GM12873 (cell line): ENCODE measurements around the gene TGM4.

Experiments used
- TF ChIP-seq, protein P1 (sequence below): IDR thresholded peaks from 2 replicates; pipeline ENCODE4 v1.5.1; 2012; ENCODE audit warnings: low read depth, mild to moderate bottlenecking, moderate library complexity, low read length, control low read depth; ENCODE audit not compliant: insufficient read depth; ENCODE audit errors: missing control alignments

TGM4 gene

DNA sequence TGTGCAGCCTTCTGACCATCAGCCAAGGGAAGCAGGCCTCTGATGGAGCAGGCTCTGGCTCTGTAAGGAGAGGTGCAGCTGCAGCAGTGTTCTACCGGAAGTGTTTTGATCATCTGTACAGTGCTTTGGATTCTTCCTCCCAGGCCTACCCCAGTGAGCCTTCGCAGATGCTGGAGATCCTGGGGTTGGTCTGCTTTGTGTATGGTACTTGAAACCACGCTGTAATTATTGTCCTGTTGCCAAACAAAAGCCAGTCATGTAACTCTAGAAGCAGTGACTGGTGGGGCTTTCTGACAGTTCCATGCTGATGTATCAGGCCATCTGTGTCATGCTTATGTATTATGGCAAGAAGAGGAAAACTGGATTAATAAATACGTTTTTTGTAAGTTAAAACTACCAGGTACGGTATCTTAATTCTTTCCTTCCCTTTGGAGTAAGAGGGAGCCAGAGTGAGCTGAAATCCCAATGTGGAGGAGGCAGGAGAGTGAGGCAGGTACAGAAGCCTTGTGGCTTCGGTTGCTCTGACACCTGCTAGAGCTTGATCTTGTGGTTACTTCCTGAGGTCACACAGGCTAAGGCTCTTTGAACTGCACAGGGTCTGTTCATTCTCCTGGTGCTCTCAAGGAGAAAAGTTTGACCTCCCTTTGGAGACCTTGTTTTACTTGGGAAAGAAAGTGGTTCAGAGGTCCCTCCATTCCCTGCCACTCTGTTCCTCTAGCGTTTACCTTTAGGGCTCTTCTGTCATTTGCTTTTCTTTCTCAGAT is 9.0 kb upstream of the TGM4 start:
- TF ChIP-seq, protein P1, sequence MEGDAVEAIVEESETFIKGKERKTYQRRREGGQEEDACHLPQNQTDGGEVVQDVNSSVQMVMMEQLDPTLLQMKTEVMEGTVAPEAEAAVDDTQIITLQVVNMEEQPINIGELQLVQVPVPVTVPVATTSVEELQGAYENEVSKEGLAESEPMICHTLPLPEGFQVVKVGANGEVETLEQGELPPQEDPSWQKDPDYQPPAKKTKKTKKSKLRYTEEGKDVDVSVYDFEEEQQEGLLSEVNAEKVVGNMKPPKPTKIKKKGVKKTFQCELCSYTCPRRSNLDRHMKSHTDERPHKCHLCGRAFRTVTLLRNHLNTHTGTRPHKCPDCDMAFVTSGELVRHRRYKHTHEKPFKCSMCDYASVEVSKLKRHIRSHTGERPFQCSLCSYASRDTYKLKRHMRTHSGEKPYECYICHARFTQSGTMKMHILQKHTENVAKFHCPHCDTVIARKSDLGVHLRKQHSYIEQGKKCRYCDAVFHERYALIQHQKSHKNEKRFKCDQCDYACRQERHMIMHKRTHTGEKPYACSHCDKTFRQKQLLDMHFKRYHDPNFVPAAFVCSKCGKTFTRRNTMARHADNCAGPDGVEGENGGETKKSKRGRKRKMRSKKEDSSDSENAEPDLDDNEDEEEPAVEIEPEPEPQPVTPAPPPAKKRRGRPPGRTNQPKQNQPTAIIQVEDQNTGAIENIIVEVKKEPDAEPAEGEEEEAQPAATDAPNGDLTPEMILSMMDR = no peak

DNA sequence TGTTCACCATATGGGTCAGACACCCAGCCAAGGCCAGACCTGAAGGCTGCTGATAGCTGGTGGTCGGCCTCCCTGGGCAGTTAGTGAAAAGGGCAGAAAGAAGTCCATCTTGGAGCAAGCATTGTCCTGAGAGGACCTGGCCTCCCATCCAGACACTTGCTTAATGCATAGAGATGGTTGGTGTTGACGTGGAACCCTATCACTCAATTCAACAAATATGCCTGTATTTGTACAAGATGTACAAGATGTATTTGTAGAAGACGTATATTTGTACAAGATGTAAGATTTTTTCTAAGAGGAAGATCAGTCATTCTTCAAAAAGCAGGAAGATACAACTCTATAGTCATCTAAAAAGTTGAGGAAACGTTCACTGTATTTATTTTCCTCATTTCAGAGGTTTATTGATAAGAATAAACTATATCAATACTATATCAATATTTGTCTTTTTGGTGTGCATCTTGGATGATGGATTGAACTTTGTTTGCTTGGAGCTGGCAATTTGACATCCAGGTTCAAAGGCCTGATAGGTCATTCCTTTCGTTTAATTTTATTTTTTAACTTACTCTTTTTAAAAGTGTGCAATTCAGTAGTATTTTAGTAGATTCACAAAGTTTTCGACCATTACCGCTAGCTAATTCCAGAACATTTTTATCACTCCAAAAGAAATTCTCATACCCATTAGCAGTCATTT is 6.8 kb upstream of the TGM4 start:
- TF ChIP-seq, protein P1 = no peak

DNA sequence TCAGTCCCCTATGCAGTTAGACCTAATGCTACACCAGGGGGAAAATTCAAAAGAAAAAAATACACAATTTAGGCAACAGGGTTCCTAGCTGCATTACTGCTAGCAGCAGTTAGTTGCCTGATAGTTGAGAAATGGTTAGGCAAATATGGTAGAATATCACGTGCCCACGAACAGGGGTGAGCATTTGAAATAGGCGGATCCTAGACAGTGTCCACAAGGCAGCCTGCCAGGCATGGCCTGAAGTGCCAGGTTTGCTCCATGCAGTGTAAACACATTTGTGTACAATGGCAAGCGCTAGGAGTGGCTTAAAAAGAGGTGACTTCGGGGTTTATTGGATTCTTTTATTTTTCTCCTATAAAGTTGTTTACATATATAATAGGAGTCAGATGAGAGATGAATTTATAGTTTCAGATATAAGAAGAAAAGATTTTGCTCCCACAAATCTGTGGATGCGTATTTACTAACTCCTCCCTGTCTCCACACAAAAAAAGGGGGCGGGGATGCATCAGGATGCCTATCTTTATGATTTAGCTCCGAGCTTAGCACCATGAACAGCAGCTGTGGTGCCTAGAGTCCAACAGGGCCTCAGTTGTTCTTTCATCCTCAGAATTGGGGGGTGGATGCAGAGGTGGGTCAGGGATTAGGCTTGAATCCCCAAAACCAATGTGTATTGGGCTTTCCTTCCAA is 3.9 kb upstream of the TGM4 start:
- TF ChIP-seq, protein P1 = no peak

DNA sequence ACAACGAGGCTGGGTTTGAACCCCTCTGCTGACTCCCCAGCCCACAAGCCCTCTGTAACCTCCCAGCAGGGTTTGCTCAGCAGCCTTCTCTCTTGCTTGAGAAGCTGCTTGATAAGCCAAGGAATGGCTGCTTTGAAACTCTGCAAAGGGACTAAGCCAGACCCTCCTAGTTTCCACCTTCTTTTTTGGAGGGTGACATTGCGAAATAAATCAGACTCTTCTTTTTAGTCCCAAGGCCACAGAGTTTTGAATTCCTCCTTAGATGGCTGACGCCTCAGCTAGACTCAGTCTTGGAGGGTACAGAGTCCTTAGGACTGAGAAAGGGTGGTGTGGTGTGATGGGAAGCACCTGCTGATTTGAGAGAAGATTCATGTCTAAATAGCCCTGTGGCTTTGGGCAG is 1.2 kb downstream of the TGM4 start:
- TF ChIP-seq, protein P1 = no peak

DNA sequence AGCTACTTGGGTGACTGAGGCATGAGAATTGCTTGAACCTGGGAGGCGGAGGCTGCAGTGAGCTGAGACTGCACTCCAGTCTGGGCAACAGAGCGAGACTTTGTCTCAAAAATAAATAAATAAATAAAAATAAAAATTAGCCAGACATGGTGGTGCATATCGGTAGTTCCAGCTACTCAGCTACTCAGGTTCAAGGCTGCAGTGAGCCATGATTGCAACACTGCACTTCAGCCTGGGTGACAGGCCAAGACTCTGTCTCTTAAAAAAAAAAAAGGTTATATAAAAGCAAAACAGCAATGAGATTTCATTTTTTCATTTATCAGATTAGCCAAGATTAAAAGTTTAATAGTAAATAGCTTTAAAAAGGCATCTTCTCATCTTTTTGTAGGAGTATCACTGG is 2.9 kb downstream of the TGM4 start:
- TF ChIP-seq, protein P1 = no peak

DNA sequence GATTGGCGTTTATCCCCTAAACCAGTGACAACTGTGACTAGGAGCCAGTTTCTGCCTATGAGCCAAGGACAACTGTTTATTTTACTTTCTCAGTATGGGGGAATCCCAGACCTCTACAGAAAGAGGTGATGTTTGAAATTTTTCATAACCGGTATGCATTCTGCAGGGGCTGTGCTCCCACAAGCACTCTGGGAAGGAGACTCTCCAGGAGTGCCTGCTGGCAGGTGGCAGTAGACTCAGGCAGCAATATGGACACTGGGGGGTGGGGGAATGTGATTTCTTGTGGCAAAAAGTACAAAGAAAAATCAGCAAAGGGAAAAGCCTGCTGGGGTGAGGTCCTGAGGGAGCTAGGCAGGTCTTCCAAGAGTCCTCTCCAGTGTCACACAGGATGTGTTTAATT is 5.9 kb downstream of the TGM4 start:
- TF ChIP-seq, protein P1 = no peak
